HL-60 (cell line): Measurements from ENCODE around the gene QPCT.

ENCODE experiments used
- DNase-seq, 2 experiments: peaks; one replicate each; pipeline ENCODE4 v3.0.0-alpha.2; 2010 to 2020; ENCODE audit warnings: low read depth in 1 of 2, low spot score in 1 of 2
- H3K27ac ChIP-seq: fragments of 250-450 bp; sonication (Bioruptor Pico); replicated peaks from 2 replicates; pipeline ENCODE4 v1.5.1; 2020; ENCODE audit warnings: mild to moderate bottlenecking, moderate library complexity
- H3K27me3 ChIP-seq: fragments of 250-450 bp; sonication (Bioruptor Pico); 2 replicates; pipeline ENCODE4 v1.5.1; 2021; ENCODE audit warnings: mild to moderate bottlenecking, moderate library complexity; ENCODE audit not compliant: insufficient read depth, poor library complexity, severe bottlenecking
- H3K4me3 ChIP-seq: replicated peaks from 2 replicates; pipeline ENCODE4 v1.5.1; 2011; ENCODE audit warnings: mild to moderate bottlenecking, control low read depth, low read length; ENCODE audit not compliant: insufficient read depth
- GABPA ChIP-seq: IDR thresholded peaks from 2 replicates; pipeline ENCODE4 v1.6.1; 2012; ENCODE audit warnings: low read depth
- POLR2AphosphoS5 ChIP-seq: IDR thresholded peaks from 2 replicates; pipeline ENCODE4 v1.6.1; 2012; ENCODE audit warnings: low read depth
- SPI1 ChIP-seq: IDR thresholded peaks from 2 replicates; pipeline ENCODE4 v1.6.1; 2012; ENCODE audit warnings: low read depth, mild to moderate bottlenecking, borderline replicate concordance
- TF ChIP-seq, protein P1 (sequence below): IDR thresholded peaks from 2 replicates; pipeline ENCODE4 v1.6.1; 2012; ENCODE audit warnings: low read depth; ENCODE audit not compliant: insufficient replicate concordance
- TF ChIP-seq, protein P2 (sequence below): IDR thresholded peaks from one replicate; pipeline ENCODE4 v1.5.1; 2011; ENCODE audit warnings: low read length, control low read depth, inconsistent platforms; ENCODE audit not compliant: insufficient read depth

Gene QPCT

DNA sequence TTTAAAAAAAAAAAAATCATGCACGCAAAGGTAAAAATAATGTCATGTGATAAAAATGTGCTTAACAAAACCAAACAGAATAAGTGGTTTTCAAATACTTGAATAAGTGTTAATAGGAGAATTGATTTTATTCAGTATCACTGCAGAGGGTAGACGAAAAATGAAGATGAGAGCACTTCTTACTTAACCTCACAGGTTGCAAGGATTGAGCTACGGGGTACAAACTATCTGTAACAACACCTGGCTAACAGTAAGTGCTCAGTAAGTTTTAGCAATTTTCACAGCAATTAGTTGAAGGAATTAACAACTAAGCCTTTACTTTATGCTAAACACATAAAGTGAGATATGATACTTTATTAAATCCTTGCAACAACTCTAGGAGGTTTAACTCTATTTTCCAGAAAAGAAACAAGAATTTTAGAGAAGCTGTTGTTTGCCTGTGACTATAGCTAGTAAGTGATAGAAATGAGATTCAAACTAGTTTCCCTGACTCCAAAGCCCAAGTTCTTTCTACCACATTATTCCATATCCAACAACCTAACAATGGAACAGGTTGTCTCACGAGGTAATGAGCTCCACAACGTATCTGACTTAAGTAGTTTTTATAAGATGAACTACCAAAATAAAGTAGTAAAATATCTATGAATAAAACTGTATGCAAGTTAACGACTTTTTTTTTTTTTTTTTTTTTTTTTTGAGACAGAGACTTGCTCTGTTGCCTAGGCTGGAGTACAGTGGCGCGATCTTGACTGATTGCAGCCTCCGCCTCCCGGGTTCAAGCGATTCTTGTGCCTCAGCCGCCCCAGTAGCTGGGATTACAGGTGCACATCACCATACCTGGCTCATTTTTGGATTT, 24.4 kb upstream of the QPCT start:
- DNase-seq = no peak
- no peaks in the 10 kb centered on the region for H3K27me3 ChIP-seq
- TF ChIP-seq, protein P1, sequence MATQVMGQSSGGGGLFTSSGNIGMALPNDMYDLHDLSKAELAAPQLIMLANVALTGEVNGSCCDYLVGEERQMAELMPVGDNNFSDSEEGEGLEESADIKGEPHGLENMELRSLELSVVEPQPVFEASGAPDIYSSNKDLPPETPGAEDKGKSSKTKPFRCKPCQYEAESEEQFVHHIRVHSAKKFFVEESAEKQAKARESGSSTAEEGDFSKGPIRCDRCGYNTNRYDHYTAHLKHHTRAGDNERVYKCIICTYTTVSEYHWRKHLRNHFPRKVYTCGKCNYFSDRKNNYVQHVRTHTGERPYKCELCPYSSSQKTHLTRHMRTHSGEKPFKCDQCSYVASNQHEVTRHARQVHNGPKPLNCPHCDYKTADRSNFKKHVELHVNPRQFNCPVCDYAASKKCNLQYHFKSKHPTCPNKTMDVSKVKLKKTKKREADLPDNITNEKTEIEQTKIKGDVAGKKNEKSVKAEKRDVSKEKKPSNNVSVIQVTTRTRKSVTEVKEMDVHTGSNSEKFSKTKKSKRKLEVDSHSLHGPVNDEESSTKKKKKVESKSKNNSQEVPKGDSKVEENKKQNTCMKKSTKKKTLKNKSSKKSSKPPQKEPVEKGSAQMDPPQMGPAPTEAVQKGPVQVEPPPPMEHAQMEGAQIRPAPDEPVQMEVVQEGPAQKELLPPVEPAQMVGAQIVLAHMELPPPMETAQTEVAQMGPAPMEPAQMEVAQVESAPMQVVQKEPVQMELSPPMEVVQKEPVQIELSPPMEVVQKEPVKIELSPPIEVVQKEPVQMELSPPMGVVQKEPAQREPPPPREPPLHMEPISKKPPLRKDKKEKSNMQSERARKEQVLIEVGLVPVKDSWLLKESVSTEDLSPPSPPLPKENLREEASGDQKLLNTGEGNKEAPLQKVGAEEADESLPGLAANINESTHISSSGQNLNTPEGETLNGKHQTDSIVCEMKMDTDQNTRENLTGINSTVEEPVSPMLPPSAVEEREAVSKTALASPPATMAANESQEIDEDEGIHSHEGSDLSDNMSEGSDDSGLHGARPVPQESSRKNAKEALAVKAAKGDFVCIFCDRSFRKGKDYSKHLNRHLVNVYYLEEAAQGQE = no peak
- TF ChIP-seq SPI1 (no peak), POLR2AphosphoS5 (no peak), GABPA (no peak)
- TF ChIP-seq, protein P2, sequence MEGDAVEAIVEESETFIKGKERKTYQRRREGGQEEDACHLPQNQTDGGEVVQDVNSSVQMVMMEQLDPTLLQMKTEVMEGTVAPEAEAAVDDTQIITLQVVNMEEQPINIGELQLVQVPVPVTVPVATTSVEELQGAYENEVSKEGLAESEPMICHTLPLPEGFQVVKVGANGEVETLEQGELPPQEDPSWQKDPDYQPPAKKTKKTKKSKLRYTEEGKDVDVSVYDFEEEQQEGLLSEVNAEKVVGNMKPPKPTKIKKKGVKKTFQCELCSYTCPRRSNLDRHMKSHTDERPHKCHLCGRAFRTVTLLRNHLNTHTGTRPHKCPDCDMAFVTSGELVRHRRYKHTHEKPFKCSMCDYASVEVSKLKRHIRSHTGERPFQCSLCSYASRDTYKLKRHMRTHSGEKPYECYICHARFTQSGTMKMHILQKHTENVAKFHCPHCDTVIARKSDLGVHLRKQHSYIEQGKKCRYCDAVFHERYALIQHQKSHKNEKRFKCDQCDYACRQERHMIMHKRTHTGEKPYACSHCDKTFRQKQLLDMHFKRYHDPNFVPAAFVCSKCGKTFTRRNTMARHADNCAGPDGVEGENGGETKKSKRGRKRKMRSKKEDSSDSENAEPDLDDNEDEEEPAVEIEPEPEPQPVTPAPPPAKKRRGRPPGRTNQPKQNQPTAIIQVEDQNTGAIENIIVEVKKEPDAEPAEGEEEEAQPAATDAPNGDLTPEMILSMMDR = no peak
- no peak overlapping the region for H3K27ac ChIP-seq
- H3K4me3 ChIP-seq = no peak overlapping the region

DNA sequence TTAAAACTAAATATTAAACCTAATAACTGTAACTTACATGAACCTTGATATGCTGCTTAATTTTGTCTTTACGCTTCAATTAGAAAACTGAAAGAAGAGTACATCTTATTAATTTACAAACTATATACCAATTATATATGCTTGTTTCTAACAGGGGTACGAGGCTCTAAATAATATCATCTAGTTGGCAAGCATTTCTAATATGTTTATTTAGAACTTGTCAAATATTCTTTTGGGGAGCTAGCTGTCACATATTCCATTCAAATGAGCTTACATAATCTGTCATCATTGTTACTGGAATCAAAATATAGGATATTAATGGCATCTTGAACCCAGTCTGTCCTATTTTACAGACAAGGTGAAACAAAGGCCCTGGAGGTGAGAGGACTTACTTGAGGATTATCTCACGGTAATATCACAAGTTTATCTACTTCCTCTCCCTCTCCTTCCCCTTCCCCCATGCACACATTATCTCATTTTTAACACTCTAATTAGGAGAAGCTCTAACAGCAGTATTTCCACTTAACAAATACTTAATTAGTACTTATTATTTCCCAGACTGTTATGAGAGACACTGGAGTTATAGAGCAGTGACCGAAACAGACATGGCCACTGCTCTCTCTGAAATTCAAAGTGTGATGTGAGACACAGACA, 23.3 kb upstream of the QPCT start:
- Histone ChIP-seq H3K27me3 (no peaks in the 10 kb centered on the region), H3K27ac (no peak overlapping the region), H3K4me3 (no peak overlapping the region)
- peak; percentile 71; the same call in 1 of the 2 replicates for TF ChIP-seq SPI1
- TF ChIP-seq, protein P2 = no peak
- TF ChIP-seq POLR2AphosphoS5 = no peak
- no peak for TF ChIP-seq GABPA
- TF ChIP-seq, protein P1 = no peak
- peak in 1 of 2 experiments; percentile 7 for DNase-seq

DNA sequence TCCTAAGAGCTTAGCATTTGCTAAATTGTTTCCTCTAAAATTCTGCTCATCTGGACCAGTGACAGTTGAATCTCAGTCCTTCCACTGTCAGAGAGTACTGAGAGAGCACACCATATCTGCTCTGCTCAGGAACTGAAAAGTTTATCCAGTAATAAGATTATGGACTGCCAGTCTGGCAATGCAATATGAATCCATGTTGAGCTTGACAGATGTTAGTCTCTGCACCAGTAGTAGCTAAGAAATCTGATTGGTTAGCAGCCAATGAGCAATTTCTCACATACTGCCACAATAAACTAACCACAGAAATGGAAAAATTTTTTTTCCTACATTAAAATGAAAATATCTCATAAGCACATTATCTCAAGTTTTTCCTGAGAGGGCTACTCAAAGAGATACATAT, 22.1 kb upstream of the QPCT start:
- no peak for DNase-seq
- Histone ChIP-seq H3K4me3 (no peak overlapping the region), H3K27ac (no peak overlapping the region), H3K27me3 (no peaks in the 10 kb centered on the region)
- TF ChIP-seq SPI1 = no peak
- no peak for TF ChIP-seq GABPA
- no peak for TF ChIP-seq POLR2AphosphoS5
- TF ChIP-seq, protein P1 = no peak
- TF ChIP-seq, protein P2 = no peak
